Stimulated activated naive B cell treated with anti-CD40 and anti-IgM and Interleukin-4, amounts not matched to agents 10 μg/mL and 1 μg/mL and 100 μg/mL, for 72 hours (primary cell): ENCODE results near the gene ENTPD6.

ENCODE experiments used
- ATAC-seq, 2 donors: fragments of 150-1000 bp; cut with Tn5 transposase; replicated peaks; 2 replicates each; pipeline ENCODE4 v1.10.0; 2021; ENCODE audit warnings: moderate library complexity in 1 of 2
- DNase-seq: peaks from one replicate; pipeline ENCODE4 v3.0.0; 2021
- H3K27ac Mint-ChIP-seq: one replicate; pipeline ENCODE4 v1.8.0; 2022; ENCODE audit warnings: mild to moderate bottlenecking, mixed read lengths
- H3K27me3 Mint-ChIP-seq, 2 donors: one replicate each; pipeline ENCODE4 v1.8.0; 2022; ENCODE audit warnings: mixed read lengths in 2 of 2
- H3K36me3 Mint-ChIP-seq, 2 donors: one replicate each; pipeline ENCODE4 v1.8.0; 2022; ENCODE audit warnings: mixed read lengths in 2 of 2, mild to moderate bottlenecking in 1 of 2
- H3K4me1 Mint-ChIP-seq, 2 donors: one replicate each; pipeline ENCODE4 v1.8.0; 2022; ENCODE audit warnings: mixed read lengths in 2 of 2, mild to moderate bottlenecking in 1 of 2
- H3K4me3 Mint-ChIP-seq, 2 donors: one replicate each; pipeline ENCODE4 v1.8.0; 2022; ENCODE audit warnings: mild to moderate bottlenecking in 2 of 2, mixed read lengths in 2 of 2, moderate library complexity in 1 of 2
- H3K9me3 Mint-ChIP-seq, 2 donors: one replicate each; pipeline ENCODE4 v1.8.0; 2022; ENCODE audit warnings: mixed read lengths in 2 of 2, mild to moderate bottlenecking in 1 of 2

The ENTPD6 gene

GRCh38 chr20:25269057-25269832 is 73.7 kb downstream of the ENTPD6 start:
- Mint-ChIP-seq H3K27ac (no peak overlapping the region), H3K36me3 (peaks cover 39 to 54% of the 10 kb centered on the region in 2 donors), H3K27me3 (no peaks in the 10 kb centered on the region), H3K4me1 (peaks cover 0 to under 1% of the 10 kb centered on the region in 2 donors), H3K9me3 (peaks cover 0 to under 1% of the 10 kb centered on the region in 2 donors), H3K4me3 (no peak overlapping the region)
- ATAC-seq (no peak), DNase-seq (no peak)

- Mint-ChIP-seq H3K4me1 (no peaks in the 10 kb centered on the region), H3K9me3 (no peaks in the 10 kb centered on the region), H3K27me3 (no peaks in the 10 kb centered on the region), H3K27ac (no peak overlapping the region), H3K4me3 (no peak overlapping the region), H3K36me3 (peaks cover 39 to 52% of the 10 kb centered on the region in 2 donors)
- ATAC-seq (no peak), DNase-seq (no peak)
Measured at GRCh38 chr20:25269833-25270170, 74.3 kb downstream of the ENTPD6 start.

- H3K9me3 Mint-ChIP-seq, result no peaks in the 10 kb centered on the region
- no peaks in the 10 kb centered on the region for H3K27me3 Mint-ChIP-seq
- DNase-seq (no peak), ATAC-seq (no peak)
- no peaks in the 10 kb centered on the region for H3K4me1 Mint-ChIP-seq
- no peak overlapping the region for H3K27ac Mint-ChIP-seq
- peaks cover 46 to 60% of the 10 kb centered on the region in 2 donors for H3K36me3 Mint-ChIP-seq
- no peak overlapping the region for H3K4me3 Mint-ChIP-seq
Measured at GRCh38 chr20:25270829-25271251, 75.3 kb downstream of the ENTPD6 start.

- DNase-seq (no peak), ATAC-seq (no peak)
- H3K36me3 Mint-ChIP-seq, result peaks cover 53 to 67% of the 10 kb centered on the region in 2 donors
- H3K27ac Mint-ChIP-seq, result no peak overlapping the region
- no peak overlapping the region for H3K4me3 Mint-ChIP-seq
- no peaks in the 10 kb centered on the region for H3K4me1 Mint-ChIP-seq
- no peaks in the 10 kb centered on the region for H3K9me3 Mint-ChIP-seq
- no peaks in the 10 kb centered on the region for H3K27me3 Mint-ChIP-seq
Measured at GRCh38 chr20:25271486-25272222, 76.1 kb downstream of the ENTPD6 start.

- H3K27me3 Mint-ChIP-seq, result no peaks in the 10 kb centered on the region
- no peak for DNase-seq
- peaks cover 56 to 66% of the 10 kb centered on the region in 2 donors for H3K36me3 Mint-ChIP-seq
- no peaks in the 10 kb centered on the region for H3K9me3 Mint-ChIP-seq
- ATAC-seq, result no peak
- no peaks in the 10 kb centered on the region for H3K4me1 Mint-ChIP-seq
- H3K4me3 Mint-ChIP-seq, result no peak overlapping the region
- no peak overlapping the region for H3K27ac Mint-ChIP-seq
Measured at GRCh38 chr20:25272223-25273000, 76.9 kb downstream of the ENTPD6 start.

GRCh38 chr20:25273046-25273445 is 77.5 kb downstream of the ENTPD6 start:
- Mint-ChIP-seq H3K4me1 (no peaks in the 10 kb centered on the region), H3K4me3 (no peak overlapping the region), H3K36me3 (peaks cover 63 to 71% of the 10 kb centered on the region in 2 donors), H3K27me3 (no peaks in the 10 kb centered on the region), H3K9me3 (no peaks in the 10 kb centered on the region), H3K27ac (no peak overlapping the region)
- ATAC-seq (no peak), DNase-seq (no peak)

- Mint-ChIP-seq H3K27me3 (no peaks in the 10 kb centered on the region), H3K9me3 (no peaks in the 10 kb centered on the region), H3K36me3 (peaks cover 63 to 75% of the 10 kb centered on the region in 2 donors), H3K4me3 (no peak overlapping the region), H3K27ac (no peak overlapping the region), H3K4me1 (no peaks in the 10 kb centered on the region)
- ATAC-seq (no peak), DNase-seq (no peak)
Measured at GRCh38 chr20:25273541-25274358, 78.2 kb downstream of the ENTPD6 start.

- no peak for DNase-seq
- Mint-ChIP-seq H3K9me3 (no peaks in the 10 kb centered on the region), H3K36me3 (peaks cover 66 to 75% of the 10 kb centered on the region in 2 donors), H3K27me3 (no peaks in the 10 kb centered on the region), H3K4me1 (peaks cover under 1 to 2% of the 10 kb centered on the region in 2 donors), H3K27ac (no peak overlapping the region), H3K4me3 (no peak overlapping the region)
- no peak for ATAC-seq
Measured at GRCh38 chr20:25274481-25274880, 79.0 kb downstream of the ENTPD6 start.

- no peak overlapping the region for H3K4me3 Mint-ChIP-seq
- peaks cover 61 to 75% of the 10 kb centered on the region in 2 donors for H3K36me3 Mint-ChIP-seq
- H3K9me3 Mint-ChIP-seq, result no peaks in the 10 kb centered on the region
- no peak overlapping the region for H3K27ac Mint-ChIP-seq
- no peak for DNase-seq
- no peak for ATAC-seq
- H3K4me1 Mint-ChIP-seq, result peaks cover 7 to 8% of the 10 kb centered on the region in 2 donors
- no peaks in the 10 kb centered on the region for H3K27me3 Mint-ChIP-seq
Measured at GRCh38 chr20:25274891-25275812, 79.6 kb downstream of the ENTPD6 start.

- H3K27ac Mint-ChIP-seq, result no peak overlapping the region
- no peak overlapping the region for H3K4me3 Mint-ChIP-seq
- no peaks in the 10 kb centered on the region for H3K27me3 Mint-ChIP-seq
- DNase-seq (no peak), ATAC-seq (no peak)
- H3K4me1 Mint-ChIP-seq, result peaks cover 15% of the 10 kb centered on the region in 2 donors
- H3K36me3 Mint-ChIP-seq, result peaks cover 65 to 72% of the 10 kb centered on the region in 2 donors
- no peaks in the 10 kb centered on the region for H3K9me3 Mint-ChIP-seq
Measured at GRCh38 chr20:25275813-25276532, 80.5 kb downstream of the ENTPD6 start.
